Measurements from ENCODE around the gene MED28.
A peak's percentile ranks its signal among the peaks of the same experiment; 100 is the strongest.
"Not testable (repeated sequence)": the region's sequence is repeated elsewhere in the genome, so short reads cannot be mapped to it uniquely, and the experiment has no call there.

MED28 gene

GRCh38 chr4:17614416-17615299 is at the start of gene MED28:
MED28 (plus strand) TSS chr4:17614641; CDS start chr4:17614655, 14 bp downstream.
- DNase-seq: peak; percentile 86 to 88

- DNase-seq: no peak
Measured at GRCh38 chr4:17565846-17566245, 48.6 kb upstream of the MED28 start.

- no peak for DNase-seq
Measured at GRCh38 chr4:17567271-17567670, 47.2 kb upstream of the MED28 start.

- no peak for DNase-seq
Measured at GRCh38 chr4:17574206-17574605, 40.2 kb upstream of the MED28 start.

- not testable (repeated sequence) for DNase-seq
Measured at GRCh38 chr4:17575177-17575576, 39.3 kb upstream of the MED28 start.

GRCh38 chr4:17576932-17577664 is 37.3 kb upstream of the MED28 start, which contains the start of gene LAP3:
LAP3 (plus strand) TSS chr4:17577198; CDS start chr4:17577466, 268 bp downstream.
- peak; percentile 80 to 86 for DNase-seq

- no peak for DNase-seq
Measured at GRCh38 chr4:17577665-17578481, 36.6 kb upstream of the MED28 start.

- DNase-seq: peak; percentile 37 to 65
Measured at GRCh38 chr4:17578482-17578891, 36.0 kb upstream of the MED28 start.

GRCh38 chr4:17580969-17581368 is 33.5 kb upstream of the MED28 start:
- DNase-seq: no peak

GRCh38 chr4:17583276-17583675 is 31.2 kb upstream of the MED28 start:
- no peak for DNase-seq

- DNase-seq: no peak
Measured at GRCh38 chr4:17583941-17584340, 30.5 kb upstream of the MED28 start.

GRCh38 chr4:17584521-17585213 is 29.8 kb upstream of the MED28 start:
- no peak for DNase-seq

GRCh38 chr4:17587094-17587822 is 27.2 kb upstream of the MED28 start:
- DNase-seq: no peak

- DNase-seq: no peak
Measured at GRCh38 chr4:17589355-17589754, 25.1 kb upstream of the MED28 start.

- DNase-seq: no peak
Measured at GRCh38 chr4:17595471-17596005, 18.9 kb upstream of the MED28 start.

GRCh38 chr4:17597517-17597916 is 16.9 kb upstream of the MED28 start:
- no peak for DNase-seq

- DNase-seq: no peak
Measured at GRCh38 chr4:17599826-17600225, 14.6 kb upstream of the MED28 start.

- no peak for DNase-seq
Measured at GRCh38 chr4:17605236-17605635, 9.2 kb upstream of the MED28 start.

GRCh38 chr4:17613761-17614415 is 553 bp upstream of the MED28 start:
- peak in 1 of 2 experiments; percentile 35 for DNase-seq

- no peak for DNase-seq
Measured at GRCh38 chr4:17616283-17616682, 1.8 kb downstream of the MED28 start.

- no peak for DNase-seq
Measured at GRCh38 chr4:17618926-17619325, 4.5 kb downstream of the MED28 start.

Measured in AML-193 (cell line).